GM19372 (cell line): Measurements from ENCODE around the gene PRR36.

ENCODE experiments used
- ATAC-seq: cut with Tn5 transposase; IDR thresholded peaks from one replicate; pipeline ENCODE4 v1.9.1; 2021; ENCODE audit warnings: mild to moderate bottlenecking, low read depth, moderate library complexity; ENCODE audit not compliant: unreplicated experiment

The PRR36 gene

DNA sequence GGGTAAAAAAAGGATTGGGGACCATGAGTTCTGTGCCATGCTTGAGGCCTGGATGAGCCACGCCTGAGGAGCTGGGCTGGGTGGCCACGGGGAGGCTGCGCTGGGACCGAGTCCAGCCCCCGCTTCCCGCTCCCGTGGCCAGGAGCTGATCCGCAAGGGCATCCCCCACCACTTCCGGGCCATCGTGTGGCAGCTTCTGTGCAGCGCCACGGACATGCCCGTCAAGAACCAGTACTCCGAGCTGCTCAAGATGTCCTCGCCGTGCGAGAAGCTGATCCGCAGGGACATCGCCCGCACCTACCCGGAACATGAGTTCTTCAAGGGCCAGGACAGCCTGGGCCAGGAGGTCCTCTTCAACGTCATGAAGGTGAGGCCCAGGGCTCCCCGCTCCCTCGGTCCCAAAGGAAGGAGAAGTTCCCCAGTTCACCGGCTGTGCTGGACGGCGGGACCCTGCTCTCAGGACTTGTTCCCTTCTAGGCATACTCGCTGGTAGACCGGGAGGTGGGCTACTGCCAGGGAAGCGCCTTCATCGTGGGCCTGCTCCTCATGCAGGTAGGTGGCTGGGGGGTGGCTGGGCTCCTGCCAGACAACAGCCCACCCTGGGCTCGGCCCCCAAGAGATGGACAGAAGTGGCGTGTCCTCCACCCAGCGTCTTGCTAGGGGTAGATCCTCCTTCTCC is 25.3 kb downstream of the PRR36 start:
- no peak for ATAC-seq

DNA sequence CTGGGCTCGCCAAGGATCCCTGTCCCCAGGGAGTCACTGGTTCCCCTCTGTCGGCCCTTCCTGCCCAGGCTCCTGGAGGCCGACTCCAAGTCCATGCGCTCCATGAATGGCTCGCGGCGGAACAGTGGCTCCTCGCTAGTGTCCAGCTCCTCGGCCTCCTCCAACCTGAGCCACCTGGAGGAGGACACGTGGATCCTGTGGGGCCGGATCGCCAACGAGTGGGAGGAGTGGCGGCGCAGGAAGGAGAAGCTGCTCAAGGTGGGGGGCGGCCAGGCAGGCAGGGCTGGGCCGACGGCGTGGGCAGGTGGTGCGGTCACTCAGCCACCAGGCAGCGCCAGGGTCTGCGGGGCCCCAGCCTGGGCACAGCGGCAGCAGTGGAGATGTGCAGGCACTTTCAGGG is 26.5 kb downstream of the PRR36 start:
- ATAC-seq, result no peak

DNA sequence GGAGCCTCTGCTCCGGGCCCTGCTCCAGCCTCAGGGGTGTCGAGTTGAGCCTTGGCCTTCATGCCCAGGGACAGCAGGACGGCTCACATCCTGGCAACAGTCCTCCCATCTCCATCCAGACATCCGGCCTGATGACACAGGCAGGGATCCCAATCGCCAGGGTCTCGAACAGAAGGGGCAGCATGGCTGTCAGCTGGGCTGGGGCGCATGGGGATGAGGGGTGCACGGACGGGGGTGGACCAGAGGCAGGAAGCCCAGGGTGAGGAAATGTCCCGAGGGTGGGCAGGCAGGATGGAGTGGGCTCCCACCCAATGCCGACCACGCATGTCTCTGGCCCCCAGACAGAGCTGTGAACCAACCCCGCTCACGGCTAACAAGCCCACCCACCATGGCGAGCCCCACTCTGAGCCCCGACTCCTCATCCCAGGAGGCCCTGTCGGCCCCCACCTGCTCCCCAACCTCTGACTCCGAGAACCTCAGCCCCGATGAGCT is 28.0 kb downstream of the PRR36 start:
- no peak for ATAC-seq

DNA sequence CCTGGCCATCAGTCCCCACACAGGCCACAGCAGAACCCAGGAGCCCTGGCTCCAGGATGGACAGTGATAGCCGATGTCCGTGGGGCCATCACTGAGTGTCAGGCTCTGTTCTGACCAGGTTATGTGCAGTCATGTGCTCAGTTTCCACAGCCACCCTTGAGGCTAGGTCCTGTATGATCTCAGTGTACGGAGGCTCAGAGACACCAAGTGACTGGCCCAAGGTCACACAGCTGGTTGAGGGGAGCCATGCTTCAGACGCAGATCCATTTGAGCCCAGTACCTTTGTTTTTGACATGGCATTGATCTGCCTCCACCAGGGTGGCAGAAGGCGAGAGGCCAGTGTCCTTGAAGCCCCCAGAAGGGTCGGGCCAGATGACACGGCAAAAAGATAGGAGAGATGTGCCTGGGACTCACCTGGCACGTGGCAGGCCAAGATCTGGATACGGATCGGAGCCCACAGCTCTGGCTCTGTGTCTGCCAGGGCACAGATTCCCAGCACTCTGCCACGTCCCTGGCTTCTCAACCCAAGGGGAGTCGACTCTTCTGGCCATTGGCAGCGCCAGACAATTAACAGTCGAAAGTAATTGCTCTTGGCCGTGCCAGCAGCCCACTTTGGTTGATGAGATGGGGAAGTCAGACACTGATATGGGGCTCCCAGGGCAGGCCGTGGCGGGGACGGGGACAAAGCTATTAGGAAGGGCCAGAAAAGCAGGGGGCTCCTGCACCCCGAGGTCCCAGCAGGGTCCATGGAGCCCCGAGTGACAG is 28.6 kb downstream of the PRR36 start:
- ATAC-seq, result no peak

DNA sequence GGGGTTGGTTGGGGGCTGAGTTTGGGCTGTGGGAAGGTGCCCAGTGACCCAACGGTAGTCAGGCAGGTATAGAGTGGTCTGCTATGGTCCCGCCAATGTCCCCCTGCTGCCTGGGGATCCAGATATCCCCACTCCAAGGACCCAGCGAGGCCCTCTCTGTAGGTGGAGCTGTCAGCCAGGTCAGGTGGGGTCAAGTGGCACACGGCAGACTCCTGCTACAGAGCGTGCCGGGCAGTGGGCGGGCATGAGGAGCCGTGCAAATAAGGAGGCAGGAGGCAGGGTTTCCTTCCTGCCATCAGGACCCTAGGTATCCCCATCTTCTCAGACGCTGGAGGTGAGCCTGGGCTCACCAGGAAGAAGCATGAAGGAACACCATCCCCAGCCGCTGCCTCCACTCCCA is 29.2 kb downstream of the PRR36 start:
- no peak for ATAC-seq

DNA sequence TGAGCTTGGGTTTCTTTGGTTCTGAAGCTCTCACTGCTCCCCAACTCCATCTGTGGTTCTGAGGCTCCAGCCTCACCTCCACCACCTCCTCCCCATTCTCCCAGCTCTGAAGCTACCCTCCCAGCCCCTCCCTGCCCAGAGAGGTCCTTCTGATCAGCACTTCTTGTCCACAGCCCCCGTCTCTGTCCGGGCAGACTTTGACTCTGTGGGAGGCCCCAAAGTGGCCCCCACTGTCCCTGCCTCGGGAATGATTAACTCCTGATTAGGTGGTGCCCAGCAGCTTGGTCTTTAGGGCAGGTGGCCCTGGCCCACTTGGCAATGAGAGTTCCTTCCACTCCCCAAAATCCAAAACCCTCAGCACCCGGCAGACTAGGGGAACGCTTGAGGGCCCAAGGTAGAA is 29.8 kb downstream of the PRR36 start:
- no peak for ATAC-seq

DNA sequence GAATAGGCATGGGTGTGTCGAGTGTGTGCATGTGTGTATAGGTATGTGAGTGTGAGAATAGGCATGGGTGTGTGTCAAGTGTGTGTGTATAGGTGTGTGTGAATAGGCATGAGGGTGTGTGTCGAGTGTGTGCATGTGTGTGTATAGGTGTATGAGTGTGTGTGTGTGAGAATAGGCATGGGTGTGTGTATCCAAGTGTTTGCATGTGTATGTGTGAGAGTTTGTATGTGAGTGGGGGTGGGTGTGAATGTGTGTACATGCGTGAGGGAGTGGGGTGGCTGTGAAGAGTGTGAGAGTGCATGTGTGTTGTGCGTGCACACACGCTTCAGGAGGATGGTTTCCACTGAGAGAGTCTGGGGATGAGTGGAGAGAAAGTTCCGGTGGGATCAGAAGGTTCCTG is 30.7 kb downstream of the PRR36 start:
- no peak for ATAC-seq

DNA sequence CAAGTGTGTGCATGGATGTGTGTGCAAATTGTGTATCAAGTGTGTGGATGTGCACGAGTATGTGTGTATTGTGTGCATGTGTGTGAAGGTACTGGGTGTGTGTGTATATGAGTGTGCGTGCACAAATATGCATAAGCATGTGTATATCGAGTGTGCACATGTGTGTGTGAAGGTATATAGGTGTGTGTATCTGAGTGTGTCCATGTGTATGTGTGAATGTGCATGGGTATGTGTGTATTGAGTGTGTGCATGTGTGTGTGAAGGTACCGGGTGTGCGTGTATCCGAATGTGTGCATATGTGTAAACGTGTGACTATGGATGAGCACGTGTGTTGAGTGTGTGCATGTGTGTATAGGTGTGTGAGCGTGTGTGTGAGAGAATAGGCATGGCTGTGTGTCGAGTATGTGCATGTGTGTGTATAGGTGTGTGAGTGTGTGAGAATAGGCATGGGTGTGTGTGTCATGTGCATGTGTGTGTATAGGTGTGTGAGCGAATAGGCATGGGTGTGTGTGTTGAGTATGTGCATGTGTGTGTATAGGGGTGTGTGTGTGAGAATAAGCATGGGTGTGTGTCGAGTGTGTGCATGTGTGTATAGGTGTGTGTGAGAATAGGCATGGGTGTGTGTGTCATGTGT is 31.4 kb downstream of the PRR36 start:
- no peak for ATAC-seq

DNA sequence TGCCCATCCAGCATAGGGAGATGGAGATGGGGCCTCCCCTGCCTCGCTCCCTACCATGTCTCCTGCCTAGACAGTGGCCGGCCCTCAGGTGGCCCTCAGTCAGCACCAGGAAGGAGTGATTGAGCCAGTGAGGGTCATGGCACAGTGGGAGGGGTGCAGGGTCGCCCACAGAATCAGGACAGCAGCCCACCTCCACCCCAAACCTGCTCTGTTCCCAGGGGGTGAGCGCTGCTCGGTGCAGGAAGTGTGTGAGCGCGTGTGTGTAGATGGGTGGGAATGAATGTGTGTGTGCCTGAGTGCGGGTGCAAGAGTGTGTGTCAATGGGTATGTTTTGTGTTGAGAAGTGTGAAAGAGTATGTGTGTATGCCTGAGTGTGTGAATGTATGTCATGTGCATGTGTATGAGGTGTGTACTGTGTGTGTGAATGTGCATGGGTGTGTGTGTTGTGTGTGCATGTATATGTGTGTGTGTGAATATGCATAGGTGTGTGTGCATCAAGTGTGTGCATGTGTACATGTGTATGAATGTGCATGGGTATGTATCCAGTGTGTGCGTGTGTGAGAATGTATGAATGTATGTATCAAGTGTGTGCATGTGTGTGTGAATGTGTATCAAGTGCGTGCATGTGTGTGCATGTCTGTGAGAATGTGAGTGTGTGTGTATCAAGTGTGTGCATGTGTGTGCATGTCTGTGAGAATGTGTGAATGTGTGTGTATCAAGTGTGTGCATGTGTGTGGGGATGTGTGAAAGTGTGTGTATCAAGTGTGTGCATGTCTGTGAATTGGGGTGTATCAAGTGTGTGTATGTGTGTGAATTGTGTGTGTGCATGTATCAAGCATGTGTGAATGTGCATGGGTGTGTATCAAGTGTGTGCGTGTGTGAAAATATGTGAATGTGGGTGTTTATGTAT is 32.2 kb downstream of the PRR36 start:
- no peak for ATAC-seq

DNA sequence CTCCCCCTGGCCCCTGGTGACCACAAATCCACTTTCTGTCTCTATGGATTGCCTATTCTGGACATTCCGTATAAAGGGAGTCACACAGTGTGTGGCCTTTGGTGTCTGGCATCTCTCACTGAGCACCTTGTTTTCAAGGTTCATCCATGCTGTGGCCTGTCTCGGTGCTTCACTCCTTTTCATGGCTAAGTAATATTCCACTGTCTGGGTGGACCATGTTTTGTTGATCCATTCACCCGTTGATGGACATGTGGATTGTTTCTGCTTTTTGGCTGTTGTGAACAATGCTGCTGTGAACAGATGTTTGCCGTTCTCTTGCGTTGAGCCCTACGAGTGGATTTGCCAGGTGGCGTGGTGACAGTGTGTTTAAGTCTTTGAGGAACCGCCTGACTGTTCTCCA is 33.6 kb downstream of the PRR36 start:
- ATAC-seq, result no peak

DNA sequence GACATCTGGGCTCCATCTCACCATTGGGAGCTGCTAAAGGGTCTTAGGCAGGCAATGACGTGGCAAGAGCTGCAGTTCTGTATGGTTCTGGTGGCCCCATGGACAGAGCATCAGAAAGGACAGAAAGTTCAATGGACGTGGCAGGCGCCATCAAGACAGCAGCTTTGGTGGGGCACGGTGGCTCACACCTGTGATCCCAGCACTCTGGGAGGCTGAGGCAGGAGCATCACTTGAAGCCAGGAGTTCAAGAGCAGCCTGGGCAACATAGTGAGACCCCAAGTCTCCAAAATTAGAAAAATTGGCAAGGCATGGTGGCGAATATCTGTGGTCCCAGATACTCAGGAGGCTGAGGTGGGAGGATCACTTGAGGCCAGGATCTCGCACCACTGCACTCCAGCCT is 34.7 kb downstream of the PRR36 start:
- no peak for ATAC-seq

DNA sequence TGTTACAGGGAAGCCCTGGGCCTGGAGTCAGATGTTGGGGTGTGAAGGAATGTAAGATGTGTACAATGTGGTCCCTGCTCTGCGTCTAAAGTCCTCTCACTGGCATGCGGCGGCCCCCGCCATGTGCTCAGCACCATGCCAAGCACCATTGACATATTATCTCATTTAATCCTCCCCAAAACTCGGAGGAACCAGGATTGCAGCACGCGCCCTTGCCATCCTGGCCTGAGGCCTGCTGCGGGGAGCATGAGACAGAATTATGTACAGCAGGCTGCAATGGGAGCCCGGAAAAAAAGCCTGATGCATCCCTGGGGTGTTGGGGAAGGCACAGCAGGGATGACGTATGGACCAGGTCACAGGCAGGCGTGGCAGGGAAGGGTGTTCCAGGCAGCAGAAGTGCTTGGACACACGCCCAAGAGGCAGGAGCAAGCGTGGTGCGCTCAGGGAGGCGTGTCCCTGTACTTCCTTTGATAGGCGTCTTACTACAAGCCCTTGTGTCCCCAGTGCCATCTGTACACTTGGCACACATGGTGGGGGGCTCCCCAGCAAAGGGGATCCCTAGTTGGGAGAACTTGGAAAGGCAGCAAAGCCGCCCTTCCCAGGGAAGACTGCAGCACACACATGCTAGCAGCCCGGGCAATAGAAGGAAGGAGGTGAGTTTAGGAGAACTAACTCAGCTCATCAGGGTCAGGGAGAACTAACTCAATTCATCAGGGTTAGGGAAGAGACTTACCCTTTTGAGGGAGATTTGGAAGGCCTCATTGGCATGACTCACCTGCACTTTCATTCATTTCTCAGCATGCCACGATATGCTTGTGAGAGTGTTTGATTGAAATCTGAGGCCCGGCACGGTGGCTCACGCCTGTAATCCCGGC is 40.7 kb downstream of the PRR36 start:
- no peak for ATAC-seq

DNA sequence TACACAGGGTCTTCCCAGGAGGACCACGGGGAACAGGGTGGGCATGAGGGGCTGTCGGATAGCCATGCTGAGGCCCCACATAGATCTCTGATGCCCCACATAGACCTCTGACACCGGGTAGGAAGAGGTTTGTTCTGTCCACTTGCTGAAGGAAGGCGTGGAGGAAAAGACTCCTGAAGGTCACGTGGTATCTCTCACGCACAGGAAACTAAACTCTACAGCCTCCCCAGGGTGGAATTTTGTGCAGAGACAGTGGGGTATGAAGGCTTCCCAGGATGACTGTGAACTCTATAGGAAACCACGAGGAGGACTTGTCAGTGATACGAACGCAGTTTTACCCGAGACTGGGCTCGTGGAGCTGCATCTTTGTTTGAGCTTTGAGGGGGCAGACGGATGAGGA is 41.4 kb downstream of the PRR36 start:
- no peak for ATAC-seq

DNA sequence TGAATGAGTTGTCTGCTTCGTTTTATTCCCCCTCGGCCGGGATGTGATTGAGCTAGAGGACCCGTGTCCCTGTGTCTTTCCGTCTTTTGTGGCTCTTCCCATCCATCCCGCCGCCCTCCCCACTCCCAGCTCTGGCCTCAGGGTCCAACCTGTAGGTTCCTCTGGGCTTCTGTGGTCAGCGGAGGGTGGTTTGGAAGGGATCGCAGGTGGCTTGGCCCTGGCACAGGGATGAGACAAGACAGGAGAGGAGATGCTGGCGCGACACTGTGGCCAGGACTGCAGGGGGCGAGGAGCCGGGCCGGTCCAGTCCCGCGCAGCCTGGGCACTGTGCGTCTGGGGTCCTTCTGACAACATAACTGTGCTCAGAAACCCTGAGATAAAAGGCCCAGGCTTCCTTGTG is 42.2 kb downstream of the PRR36 start:
- ATAC-seq, result no peak

DNA sequence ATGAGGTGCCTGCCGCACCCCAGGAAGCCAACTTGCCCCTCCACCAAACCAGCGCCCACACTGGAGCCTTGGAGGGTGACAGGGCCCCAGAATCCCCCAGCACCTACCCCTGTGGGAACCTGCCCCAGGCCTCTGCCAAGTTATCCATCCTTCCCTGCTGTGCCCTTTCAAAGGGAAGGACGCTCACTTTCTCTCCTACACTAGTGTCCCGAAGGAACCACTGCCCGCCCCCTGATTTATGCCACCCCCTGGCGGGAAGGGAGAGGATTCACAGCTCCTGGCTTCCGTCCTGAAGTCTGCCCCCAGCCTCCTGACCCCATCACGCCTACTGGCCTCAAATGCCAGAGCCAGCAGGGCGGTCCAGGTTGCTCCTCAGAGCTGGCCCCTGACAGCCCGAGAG is 42.7 kb downstream of the PRR36 start:
- ATAC-seq, result no peak

DNA sequence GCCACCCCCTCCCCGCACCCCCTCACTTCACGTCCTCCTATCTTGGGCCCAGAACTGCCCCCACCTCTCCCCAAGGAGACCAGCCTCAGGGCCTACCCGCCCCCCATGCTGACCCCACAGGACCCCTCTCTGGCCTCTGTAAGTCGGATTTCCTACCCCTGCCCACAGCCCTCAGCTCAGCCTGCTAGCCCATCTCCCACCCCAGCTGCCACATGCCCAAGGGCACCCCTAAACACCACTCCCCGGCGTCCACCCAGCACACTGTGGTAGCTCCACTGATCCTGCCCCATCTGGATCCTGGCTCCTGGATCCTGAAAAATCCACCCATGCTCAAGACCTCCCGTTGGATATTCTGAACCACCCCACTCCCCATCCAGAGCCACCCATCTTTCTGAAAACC is 43.4 kb downstream of the PRR36 start:
- no peak for ATAC-seq

DNA sequence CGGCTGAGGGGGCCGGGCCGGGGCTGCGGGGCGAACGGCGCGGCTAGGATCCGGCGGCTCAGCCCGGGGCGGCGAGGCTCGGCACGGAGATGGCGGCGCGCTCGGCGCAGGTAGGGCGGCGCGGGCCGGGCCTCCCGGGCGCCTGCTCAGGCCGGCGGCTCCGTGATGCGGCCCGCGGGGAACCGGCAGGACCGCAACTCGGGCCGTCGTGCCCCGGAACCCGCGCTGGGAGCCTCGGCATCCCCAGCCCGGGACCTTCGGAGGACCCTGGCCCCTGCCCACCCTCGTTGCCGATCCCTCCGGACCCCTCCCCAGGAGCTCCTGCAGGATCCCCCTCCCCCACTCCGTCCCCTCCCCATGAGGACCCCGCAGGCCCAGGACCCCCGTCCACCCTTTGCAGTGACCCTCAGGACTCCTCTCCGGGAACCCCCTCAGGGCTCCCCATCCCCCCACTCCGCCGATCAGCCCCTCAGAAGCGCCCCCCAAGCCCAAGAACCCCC is 43.9 kb downstream of the PRR36 start:
- ATAC-seq, result no peak

DNA sequence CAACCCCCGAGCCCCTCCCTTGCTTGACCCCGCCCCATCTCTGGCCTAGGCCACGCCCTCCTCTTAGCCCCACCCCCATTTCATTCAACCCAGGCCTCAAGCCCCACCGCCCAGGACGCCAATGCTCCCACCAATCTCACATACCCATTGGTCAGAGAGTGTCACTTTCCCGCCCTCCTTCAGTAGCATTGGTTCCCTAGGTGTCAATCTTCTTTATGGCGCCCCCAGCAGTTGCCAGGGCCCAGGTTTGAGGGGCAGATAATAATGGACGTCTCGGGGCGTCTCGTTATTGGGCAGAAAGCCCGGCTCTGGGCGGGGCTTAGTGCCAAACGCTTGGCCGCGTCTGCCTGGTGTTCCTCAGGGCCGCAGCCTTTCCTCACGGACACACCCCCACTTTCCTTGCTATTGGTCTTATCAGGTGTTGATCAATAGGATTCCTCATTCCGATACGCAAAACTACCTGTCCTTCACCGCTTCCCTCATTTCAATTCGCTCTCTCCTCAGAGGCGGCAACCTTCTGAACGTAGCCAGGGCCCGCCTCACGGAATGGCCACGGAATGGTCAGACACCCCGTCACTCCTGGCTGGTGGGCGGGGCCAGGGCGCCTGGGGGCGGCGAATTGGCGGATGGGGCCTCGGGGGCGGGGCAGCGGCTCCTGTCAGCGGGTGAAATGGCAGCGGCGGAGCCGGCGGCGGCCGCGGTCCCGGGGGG is 44.5 kb downstream of the PRR36 start, which contains the start of gene EVI5L:
TSS of gene EVI5L (plus strand) at position 658 of the 711 bp plus-strand sequence. CDS start 16,325 bp downstream, outside the sequence.
- ATAC-seq, result peak; percentile 83

DNA sequence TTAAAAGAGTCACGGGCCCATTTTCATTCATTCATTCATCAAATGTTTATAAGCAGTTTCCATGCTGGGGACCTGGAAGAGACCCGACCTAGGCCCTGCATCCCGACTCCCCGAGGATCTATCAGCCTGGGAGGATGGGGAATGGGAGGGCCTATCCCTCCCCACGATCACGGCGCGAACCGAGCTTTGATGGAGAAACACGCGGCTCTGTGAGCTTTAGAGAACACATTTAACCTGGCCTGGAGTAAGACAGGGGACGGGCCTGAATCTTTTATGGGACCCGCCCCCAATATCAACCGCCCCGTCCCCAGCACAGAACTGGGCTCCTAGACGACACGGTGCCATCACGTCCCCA is 45.0 kb downstream of the PRR36 start:
- no peak for ATAC-seq
